IPS-15b (cell line): ENCODE measurements around the gene TSPAN2.

ENCODE experiments used
- H3K27me3 ChIP-seq: one replicate; pipeline ENCODE4 v1.6.1; 2013; ENCODE audit warnings: low read length; ENCODE audit not compliant: control insufficient read depth, insufficient read depth
- H3K36me3 ChIP-seq: one replicate; pipeline ENCODE4 v1.6.1; 2013; ENCODE audit warnings: low read length; ENCODE audit not compliant: control insufficient read depth, insufficient read depth
- H3K4me1 ChIP-seq: one replicate; pipeline ENCODE4 v1.6.1; 2013; ENCODE audit warnings: mild to moderate bottlenecking, low read length; ENCODE audit not compliant: control insufficient read depth, insufficient read depth
- H3K4me3 ChIP-seq: one replicate; pipeline ENCODE4 v1.5.1; 2013; ENCODE audit warnings: low read depth, low read length
- H3K9ac ChIP-seq: one replicate; pipeline ENCODE4 v1.6.1; 2013; ENCODE audit warnings: low read depth, mild to moderate bottlenecking, low read length
- H3K9me3 ChIP-seq: one replicate; pipeline ENCODE4 v1.6.1; 2013; ENCODE audit warnings: mild to moderate bottlenecking, low read length; ENCODE audit not compliant: control insufficient read depth, insufficient read depth

The TSPAN2 gene

DNA sequence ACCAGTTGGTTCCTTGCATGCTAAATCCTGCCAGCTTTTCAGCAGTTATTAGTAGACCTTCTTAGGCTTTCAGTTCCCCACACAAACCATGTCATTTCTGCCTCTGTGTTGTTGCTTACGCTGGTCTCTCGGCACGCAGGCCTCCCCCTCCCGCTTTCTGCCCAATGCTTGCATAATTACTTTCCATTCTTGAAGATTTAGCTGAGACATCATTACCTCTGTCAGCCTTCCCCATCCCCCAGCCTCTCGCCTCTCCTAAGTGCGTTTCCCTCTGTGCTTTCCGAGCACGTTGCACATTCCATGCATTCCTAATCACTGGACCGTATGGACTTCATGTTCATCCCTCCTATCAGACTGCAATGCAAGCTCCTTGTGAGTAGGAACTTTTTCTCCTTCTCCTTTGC is 32.9 kb downstream of the TSPAN2 start:
- no peaks in the 10 kb centered on the region for H3K27me3 ChIP-seq
- no peaks in the 10 kb centered on the region for H3K36me3 ChIP-seq
- no peaks in the 10 kb centered on the region for H3K9me3 ChIP-seq
- H3K9ac ChIP-seq: no peak overlapping the region
- H3K4me3 ChIP-seq: no peak overlapping the region
- peaks cover 8% of the 10 kb centered on the region for H3K4me1 ChIP-seq

DNA sequence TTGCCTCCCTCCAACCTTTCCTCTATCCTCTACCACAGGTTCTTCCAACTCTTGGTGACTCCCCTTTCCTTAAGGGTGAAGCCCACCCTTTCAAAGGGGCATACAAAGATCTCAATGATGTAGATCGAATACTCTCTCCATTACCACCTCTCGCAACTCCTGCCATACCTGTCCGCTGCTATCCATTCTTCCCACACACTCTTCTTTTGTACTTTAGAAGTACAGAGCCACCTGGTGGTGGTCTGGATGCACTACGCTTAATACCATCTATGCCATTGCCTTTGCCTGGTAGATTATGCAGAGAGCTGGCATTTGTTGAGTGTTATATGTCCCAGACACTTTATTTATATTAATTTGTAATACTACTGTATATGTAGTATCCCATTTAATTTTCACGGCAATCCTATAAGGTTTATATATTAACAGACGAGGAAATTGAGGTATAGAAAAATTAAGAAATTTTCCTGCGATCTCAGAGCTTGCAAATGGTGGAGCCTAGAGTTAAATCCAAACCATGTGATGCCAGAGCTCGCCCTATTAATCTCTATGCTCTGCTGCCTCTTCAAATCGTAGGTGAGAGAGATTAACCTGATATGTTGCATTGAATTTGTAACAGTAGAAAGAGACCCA is 36.7 kb downstream of the TSPAN2 start:
- Histone ChIP-seq H3K27me3 (no peaks in the 10 kb centered on the region), H3K9ac (no peak overlapping the region), H3K4me1 (peaks cover 8% of the 10 kb centered on the region), H3K4me3 (no peak overlapping the region), H3K36me3 (no peaks in the 10 kb centered on the region), H3K9me3 (no peaks in the 10 kb centered on the region)

DNA sequence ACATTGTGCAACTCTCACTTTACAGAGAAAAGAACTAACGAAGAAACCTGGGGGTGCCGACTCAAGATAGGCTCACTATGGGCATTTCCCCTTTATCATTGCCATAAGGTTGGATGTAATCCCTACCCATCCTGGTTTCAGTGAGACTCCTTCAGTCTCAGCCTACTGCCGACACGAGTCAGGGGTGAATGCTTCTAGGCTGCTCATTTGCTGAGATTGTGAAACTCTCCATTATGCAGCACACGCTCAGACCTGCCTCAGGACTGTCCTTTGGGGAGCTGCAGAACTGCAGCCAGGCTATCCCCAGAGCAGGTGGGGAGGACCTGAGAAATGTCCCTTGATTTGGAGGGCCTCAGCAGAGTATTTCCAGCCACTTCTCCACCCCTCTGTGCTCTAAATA is 37.5 kb downstream of the TSPAN2 start:
- Histone ChIP-seq H3K9me3 (no peaks in the 10 kb centered on the region), H3K4me1 (peaks cover 7% of the 10 kb centered on the region), H3K4me3 (no peak overlapping the region), H3K9ac (no peak overlapping the region), H3K36me3 (no peaks in the 10 kb centered on the region), H3K27me3 (no peaks in the 10 kb centered on the region)

DNA sequence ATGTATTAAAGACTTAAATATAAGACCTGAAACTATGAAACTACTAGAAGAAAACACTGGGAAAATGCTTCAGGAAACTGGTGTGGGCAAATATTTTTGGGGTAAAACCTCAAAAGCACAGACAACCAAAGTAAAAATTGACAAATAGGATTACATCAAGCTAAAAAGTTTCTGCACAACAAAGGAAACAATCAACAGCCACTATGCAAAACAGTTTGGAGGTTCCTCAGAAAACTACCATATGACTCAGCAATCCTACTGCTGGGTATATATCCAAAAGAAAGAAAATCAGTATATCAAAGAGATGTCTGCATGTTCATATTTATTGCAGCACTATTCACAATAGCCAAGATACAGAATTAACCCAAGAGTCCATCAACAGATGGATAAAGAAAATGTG is 42.6 kb downstream of the TSPAN2 start:
- Histone ChIP-seq H3K4me3 (no peak overlapping the region), H3K9ac (no peak overlapping the region), H3K9me3 (no peaks in the 10 kb centered on the region), H3K36me3 (no peaks in the 10 kb centered on the region), H3K27me3 (no peaks in the 10 kb centered on the region), H3K4me1 (no peaks in the 10 kb centered on the region)

DNA sequence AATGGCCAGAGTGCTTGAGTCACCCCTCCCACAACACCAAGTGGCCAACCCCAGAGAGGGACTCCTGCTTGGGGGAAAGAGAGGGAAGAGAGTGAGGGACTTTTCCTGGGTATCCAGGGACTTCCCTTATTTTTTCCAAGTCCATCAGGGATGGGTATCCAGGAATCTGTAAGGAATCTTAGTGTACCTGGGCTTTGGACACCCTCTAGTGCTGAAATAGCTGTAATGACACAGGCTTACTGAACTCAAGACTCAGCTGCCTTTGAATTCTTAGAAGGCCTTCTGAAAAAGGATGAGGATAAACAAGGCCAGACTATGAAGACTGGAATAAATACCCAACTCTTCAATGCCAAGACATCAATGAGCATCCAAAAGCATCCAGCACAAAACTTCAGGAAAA is 47.6 kb downstream of the TSPAN2 start:
- Histone ChIP-seq H3K9me3 (no peaks in the 10 kb centered on the region), H3K4me3 (no peak overlapping the region), H3K4me1 (no peaks in the 10 kb centered on the region), H3K9ac (no peak overlapping the region), H3K27me3 (no peaks in the 10 kb centered on the region), H3K36me3 (no peaks in the 10 kb centered on the region)

DNA sequence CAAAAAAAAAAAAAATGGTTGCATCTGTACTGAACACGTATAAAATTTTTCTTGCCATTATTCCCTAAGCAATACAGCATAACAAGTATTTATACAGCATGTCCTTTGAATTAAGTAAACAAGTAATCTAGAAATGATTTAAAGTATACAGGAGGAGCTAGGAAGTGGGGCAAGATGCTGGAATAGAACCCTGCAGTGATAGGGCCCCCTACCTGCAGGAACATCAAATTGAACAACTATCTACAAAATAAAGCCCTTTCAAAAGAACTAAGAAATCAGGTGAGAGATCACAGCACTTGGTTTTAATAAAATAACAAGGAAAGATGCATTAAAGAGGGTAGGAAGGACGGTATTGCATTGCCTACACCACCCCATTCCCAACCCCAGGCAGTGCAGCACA is 48.8 kb downstream of the TSPAN2 start:
- Histone ChIP-seq H3K36me3 (no peaks in the 10 kb centered on the region), H3K4me3 (no peak overlapping the region), H3K4me1 (no peaks in the 10 kb centered on the region), H3K27me3 (no peaks in the 10 kb centered on the region), H3K9me3 (no peaks in the 10 kb centered on the region), H3K9ac (no peak overlapping the region)

DNA sequence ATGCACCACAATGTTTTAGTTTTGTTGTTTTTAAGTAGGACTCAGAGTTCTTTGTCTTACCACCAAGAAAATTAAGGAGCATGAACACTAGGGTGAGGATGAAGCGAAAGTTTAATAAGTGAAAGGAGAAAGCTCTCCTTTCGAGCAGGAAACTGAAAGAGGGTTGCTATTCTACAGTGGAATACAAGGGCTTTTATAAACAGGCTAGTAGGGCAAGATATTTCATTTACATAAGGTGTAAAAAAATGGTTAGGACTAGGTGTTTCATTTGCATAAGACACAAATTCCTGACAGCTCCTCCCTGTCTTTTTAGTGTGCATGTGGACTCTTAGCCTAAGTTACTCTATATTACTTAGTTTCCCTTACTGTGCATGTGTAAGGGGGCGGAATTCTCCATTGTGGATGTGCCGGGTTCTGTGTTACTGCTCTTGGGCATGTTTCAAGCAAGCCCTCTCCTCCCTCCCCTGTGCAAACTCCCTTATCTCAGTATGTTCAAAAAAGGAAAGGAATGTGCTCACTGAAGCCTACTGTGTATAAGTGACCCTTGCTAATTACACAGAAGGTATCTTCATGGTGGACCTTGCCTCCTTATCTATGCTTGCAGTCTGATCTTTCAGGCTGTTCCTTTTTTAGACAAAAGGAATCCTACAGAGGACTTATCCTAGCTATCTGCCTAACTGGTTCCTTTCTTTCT is 52.3 kb downstream of the TSPAN2 start:
- H3K9me3 ChIP-seq: no peaks in the 10 kb centered on the region
- H3K36me3 ChIP-seq: no peaks in the 10 kb centered on the region
- no peak overlapping the region for H3K9ac ChIP-seq
- H3K4me3 ChIP-seq: no peak overlapping the region
- no peaks in the 10 kb centered on the region for H3K27me3 ChIP-seq
- H3K4me1 ChIP-seq: no peaks in the 10 kb centered on the region

DNA sequence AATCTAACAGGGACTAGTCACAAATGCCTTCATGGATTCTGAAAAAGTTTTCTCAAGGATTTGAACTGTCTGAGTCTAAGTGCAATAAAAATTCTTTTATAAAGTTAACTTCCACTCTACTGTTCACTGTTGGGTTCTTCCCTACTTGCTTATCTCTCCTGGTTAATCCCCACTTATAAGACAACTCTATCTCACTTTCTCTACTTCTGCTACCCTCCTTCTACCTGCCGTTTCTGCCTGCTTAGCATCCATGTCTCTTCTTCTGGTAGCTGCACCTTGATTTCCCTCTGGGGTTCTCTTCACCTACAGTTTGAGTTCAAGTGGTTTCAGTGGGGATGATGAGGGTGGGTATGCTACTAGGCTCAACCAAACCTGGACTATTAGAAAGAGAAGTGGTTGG is 53.7 kb downstream of the TSPAN2 start:
- no peaks in the 10 kb centered on the region for H3K27me3 ChIP-seq
- H3K9me3 ChIP-seq: no peaks in the 10 kb centered on the region
- H3K9ac ChIP-seq: no peak overlapping the region
- no peaks in the 10 kb centered on the region for H3K36me3 ChIP-seq
- H3K4me1 ChIP-seq: no peaks in the 10 kb centered on the region
- no peak overlapping the region for H3K4me3 ChIP-seq

DNA sequence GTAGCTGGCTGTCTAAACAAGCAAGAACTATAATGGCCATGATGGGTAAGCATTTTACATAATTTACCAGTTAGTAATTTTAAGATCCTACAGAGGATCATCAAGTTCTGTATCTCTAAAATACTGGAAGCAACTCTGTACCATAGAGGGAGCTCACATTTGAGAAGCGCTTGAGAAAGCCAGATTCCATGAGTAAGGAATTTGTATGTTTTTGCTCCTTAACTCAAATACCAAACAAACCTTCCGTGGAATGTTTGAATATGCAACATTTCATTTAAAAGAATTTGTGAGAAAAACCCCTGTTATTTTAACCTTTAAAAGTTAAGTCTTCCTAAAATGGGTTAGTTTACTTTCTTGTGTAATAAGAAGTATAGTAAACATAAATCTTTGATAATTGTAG is 57.7 kb downstream of the TSPAN2 start:
- H3K4me1 ChIP-seq: no peaks in the 10 kb centered on the region
- H3K9ac ChIP-seq: no peak overlapping the region
- no peaks in the 10 kb centered on the region for H3K9me3 ChIP-seq
- no peaks in the 10 kb centered on the region for H3K36me3 ChIP-seq
- no peak overlapping the region for H3K4me3 ChIP-seq
- no peaks in the 10 kb centered on the region for H3K27me3 ChIP-seq

DNA sequence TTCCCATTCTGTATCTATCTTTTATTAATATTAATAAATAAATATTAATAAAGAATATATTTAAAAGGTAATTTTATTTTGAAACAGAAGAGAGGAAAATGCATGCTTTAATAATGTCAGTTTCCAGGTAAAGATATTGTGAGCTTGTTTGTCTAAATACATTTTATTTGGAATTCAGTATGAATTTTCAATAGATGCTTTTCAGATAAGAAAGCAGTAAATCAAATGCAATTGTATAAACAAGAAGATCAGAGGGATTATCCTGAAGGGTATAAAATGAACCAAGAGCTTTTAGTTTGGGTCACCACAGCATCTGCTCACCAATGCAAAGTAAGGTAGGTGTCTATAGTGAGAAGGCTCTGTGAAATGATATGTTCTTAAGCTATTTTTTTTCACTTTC is 59.8 kb downstream of the TSPAN2 start, which contains the start of gene TSHB:
Gene TSHB (plus strand): TSS at position 301 of the 400 bp plus-strand sequence. CDS start 3,537 bp downstream, outside the sequence.
- Histone ChIP-seq H3K36me3 (no peaks in the 10 kb centered on the region), H3K4me1 (no peaks in the 10 kb centered on the region), H3K27me3 (no peaks in the 10 kb centered on the region), H3K4me3 (no peak within 1 kb of the TSS), H3K9me3 (no peaks in the 10 kb centered on the region), H3K9ac (no peak within 1 kb of the TSS)

DNA sequence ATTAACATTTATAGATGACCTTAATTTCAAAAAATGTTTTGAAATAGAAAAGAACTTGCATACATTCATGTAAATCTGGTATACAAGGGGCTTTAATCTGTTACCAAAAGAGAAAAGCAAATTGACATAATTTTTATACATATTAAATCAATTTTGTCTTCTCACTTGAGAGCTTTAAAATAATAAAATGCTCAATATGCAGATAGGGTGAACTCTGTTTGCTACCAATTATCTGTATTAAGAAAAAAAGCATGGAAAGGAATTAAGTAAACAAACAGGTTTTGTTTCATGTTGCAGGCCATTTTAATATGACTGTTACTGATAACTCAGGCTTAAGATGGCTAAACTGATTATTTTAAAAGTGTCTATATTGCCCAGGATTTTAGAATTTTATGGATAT is 65.7 kb downstream of the TSPAN2 start:
- H3K27me3 ChIP-seq: no peaks in the 10 kb centered on the region
- no peaks in the 10 kb centered on the region for H3K36me3 ChIP-seq
- H3K4me3 ChIP-seq: no peak overlapping the region
- no peaks in the 10 kb centered on the region for H3K4me1 ChIP-seq
- H3K9me3 ChIP-seq: no peaks in the 10 kb centered on the region
- no peak overlapping the region for H3K9ac ChIP-seq

DNA sequence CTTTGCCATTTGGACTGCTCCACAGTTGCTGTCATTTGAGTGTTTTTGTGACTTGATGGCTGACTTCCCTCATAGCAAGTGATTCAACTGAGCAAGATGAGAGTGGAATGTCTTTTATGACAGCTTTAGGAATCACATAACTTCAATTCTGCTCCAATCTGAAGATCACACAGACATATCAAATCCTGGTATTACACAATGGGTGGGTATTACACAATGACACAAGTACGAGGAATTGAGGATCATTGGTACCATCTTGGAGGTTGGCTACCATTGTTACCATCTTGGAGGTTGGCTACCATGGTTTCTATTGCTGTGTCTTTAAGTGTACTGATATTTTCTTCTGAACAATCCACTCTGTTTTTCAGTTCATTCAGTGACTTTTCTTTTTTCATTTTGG is 68.2 kb downstream of the TSPAN2 start:
- H3K27me3 ChIP-seq: no peaks in the 10 kb centered on the region
- H3K36me3 ChIP-seq: no peaks in the 10 kb centered on the region
- H3K4me1 ChIP-seq: no peaks in the 10 kb centered on the region
- no peaks in the 10 kb centered on the region for H3K9me3 ChIP-seq
- no peak overlapping the region for H3K4me3 ChIP-seq
- H3K9ac ChIP-seq: no peak overlapping the region
